HG02943 (cell line): Measurements from ENCODE around the gene HSPA1A.
"Not testable (repeated sequence)": the region's sequence is repeated elsewhere in the genome, so short reads cannot be mapped to it uniquely, and the experiment has no call there.

Experiments used
- ATAC-seq: cut with Tn5 transposase; IDR thresholded peaks from one replicate; pipeline ENCODE4 v1.9.1; 2021; ENCODE audit warnings: mild to moderate bottlenecking, low read depth, moderate library complexity; ENCODE audit not compliant: unreplicated experiment

HSPA1A gene

GRCh38 chr6:31861150-31861549 is 45.8 kb downstream of the HSPA1A start:
- ATAC-seq = no peak

GRCh38 chr6:31861919-31862343 is 46.6 kb downstream of the HSPA1A start:
- ATAC-seq = no peak

DNA sequence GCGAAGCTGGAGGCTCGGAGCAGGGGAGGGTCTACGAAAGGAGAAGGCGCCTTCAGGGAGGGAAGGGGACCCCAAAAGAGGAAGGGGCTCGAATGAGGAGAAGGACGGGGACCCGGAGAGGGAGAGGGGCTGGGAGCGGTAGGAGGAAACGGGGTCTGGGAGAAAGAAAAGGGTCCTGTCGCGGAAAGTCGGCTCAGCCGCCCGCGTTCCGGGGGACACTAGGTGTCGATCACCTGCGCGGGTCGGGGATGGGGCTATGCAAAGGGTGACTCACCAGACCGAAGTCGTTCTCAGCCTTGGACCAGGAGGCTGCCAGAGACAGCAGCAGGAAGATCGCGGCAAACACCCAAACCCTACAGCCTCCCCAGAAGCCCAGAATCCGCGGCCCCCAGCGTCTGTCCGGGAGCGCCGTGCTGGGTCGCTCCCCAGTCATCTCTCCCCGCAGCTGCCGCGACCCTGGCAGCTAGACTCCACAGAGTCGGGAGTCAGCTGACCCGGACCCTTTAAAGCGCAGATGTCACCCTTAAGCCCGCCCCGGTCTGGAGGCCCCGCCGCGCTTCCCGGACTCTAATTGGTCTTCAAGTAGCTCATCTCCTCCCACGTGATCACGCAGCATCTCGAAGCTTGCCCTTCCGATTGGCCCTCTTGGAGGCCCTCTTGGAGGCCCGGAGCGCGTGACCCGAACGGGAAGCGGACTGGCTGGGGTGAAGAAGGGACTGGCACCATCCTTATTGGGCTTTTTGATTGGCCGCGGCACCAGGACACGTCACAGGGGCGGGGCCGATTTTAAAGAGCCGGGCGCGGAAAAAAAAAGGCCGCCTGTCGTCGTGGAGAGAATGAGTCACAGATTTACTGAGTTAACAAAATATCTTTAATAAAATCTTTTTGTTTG is 47.2 kb downstream of the HSPA1A start, which contains the start of gene NEU1:
Gene NEU1 (minus strand): TSS at position 478 of the 892 bp plus-strand sequence. CDS start 45 bp downstream, at position 433.
- peak; percentile 91 for ATAC-seq

DNA sequence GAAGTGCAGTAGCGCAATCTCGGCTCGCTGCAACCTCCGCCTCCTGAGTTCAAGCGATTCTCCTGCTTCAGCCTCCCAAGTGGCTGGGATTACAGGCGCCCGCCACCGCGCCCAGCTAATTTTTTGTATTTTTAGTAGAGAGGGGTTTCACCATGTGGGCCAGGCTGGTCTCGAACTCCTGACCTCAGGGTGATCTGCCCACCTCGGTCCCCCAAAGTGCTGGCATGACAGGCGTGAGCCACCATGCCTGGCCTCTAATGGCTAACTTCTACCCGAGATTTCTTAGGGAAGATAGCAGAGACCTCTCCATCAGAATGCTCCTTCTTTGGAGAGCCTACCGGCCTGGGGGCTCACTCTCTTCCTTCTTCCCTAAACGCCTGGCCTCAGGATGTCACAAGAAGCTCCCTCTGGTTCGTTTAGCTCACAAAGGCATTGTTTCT is 48.8 kb downstream of the HSPA1A start:
- ATAC-seq = not testable (repeated sequence)

DNA sequence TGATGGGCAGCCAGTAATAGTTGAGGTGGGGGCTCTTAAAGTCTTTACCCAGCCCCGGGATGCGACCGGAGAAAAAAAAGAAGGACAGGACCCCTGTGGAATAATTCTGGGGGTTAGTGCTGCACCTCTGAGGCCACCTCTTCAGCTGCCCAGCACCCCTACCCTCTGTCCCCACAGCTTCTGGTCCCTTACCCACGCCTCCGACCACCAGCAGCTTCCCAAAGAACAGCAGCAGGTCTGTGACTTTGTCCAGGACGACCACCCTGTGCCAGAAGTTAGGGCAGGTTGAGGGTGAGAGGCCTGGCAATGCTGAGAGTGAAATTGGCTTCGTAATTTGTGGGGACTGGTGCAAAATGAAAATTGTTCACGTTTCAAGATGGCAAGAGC is 49.5 kb downstream of the HSPA1A start:
- ATAC-seq = no peak

GRCh38 chr6:31865205-31866118 is 50.1 kb downstream of the HSPA1A start:
- ATAC-seq = no peak
